NB4 (cell line): Measurements from ENCODE around the gene RTCA.

ENCODE experiments used
- DNase-seq: peaks from one replicate; pipeline ENCODE4 v3.0.0; 2010; ENCODE audit warnings: low read depth
- H3K4me3 ChIP-seq: one replicate; pipeline ENCODE4 v1.5.1; 2011; ENCODE audit warnings: mild to moderate bottlenecking, low read depth, low read length, moderate library complexity
- CTCF ChIP-seq: IDR thresholded peaks from one replicate; pipeline ENCODE4 v1.5.1; 2012; ENCODE audit warnings: low read depth, low read length
- MYC ChIP-seq: IDR thresholded peaks from 2 replicates; pipeline ENCODE4 v1.6.1; 2011; ENCODE audit warnings: low read depth, low read length
- POLR2A ChIP-seq: IDR thresholded peaks from 2 replicates; pipeline ENCODE4 v1.6.1; 2011; ENCODE audit warnings: mild to moderate bottlenecking; ENCODE audit not compliant: insufficient read length; ENCODE audit errors: extremely low read depth
- TF ChIP-seq, protein P1 (sequence below): IDR thresholded peaks from 2 replicates; pipeline ENCODE4 v1.6.1; 2011; ENCODE audit warnings: low read depth, low read length

The RTCA gene

GRCh38 chr1:100267284-100267683 is 1.3 kb downstream of the RTCA start:
- no peak for DNase-seq
- H3K4me3 ChIP-seq, result peak overlapping the region; percentile 86
- no peak for TF ChIP-seq POLR2A
- no peak for TF ChIP-seq MYC
- TF ChIP-seq, protein P1, sequence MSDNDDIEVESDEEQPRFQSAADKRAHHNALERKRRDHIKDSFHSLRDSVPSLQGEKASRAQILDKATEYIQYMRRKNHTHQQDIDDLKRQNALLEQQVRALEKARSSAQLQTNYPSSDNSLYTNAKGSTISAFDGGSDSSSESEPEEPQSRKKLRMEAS, result no peak
- no peak for TF ChIP-seq CTCF

- H3K4me3 ChIP-seq, result peak overlapping the region; percentile 86
- no peak for DNase-seq
- TF ChIP-seq CTCF (no peak), POLR2A (no peak), MYC (no peak)
- TF ChIP-seq, protein P1, result no peak
Observed at GRCh38 chr1:100268202-100268601, 2.2 kb downstream of the RTCA start.

DNA sequence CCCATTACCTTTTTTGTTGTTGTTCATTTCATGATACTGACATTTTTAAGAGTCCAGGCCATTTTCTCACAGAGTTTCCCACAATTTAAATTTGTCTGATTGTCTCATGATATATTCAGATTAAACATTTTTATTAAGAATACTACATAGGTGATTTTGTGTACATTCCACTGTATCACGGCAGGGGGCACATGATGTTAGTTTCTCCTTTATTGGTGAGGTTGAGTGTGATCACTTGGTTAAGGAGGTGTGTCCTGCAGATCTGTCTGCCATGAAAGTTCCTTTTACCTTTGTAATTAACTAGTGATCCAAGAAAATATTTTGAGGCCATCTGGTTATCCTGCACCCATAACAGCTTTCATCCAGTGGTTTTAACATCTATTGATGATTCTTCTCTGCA is 11.8 kb downstream of the RTCA start:
- TF ChIP-seq, protein P1, result no peak
- no peak for TF ChIP-seq CTCF
- TF ChIP-seq MYC, result no peak
- TF ChIP-seq POLR2A, result no peak
- DNase-seq, result no peak
- no peak overlapping the region for H3K4me3 ChIP-seq

DNA sequence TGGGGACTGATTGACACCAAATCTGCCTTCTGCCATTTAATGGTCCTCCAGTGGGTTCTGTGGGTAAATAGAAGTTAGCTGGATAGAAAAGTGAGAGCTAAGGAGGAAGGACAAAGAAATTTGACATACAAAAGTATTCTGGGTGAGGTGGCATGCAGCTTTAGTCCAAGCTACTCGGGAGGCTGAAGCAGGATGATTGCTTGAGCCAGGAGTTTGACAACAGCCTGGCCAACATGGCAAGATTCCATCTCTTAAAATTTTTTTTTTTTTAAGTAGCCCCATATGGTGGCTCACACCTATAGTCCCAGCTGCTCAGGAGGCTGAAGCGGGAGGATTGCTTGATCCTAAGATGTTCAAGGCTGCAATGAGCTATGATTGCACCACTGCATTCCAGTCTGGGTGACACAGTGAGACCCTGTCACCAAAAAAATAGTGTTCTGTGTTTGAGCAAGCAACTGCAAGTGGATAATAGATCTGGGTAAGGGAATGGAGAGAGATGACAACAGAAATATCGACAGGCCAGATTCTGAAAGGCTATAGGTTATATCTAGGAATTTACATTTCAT is 13.4 kb downstream of the RTCA start:
- TF ChIP-seq MYC, result no peak
- no peak overlapping the region for H3K4me3 ChIP-seq
- no peak for DNase-seq

GRCh38 chr1:100279954-100280682 is 14.1 kb downstream of the RTCA start:
- H3K4me3 ChIP-seq, result no peak overlapping the region
- no peak for DNase-seq
- TF ChIP-seq MYC (no peak), POLR2A (no peak), CTCF (no peak)
- TF ChIP-seq, protein P1, result no peak

- DNase-seq, result no peak
- no peak overlapping the region for H3K4me3 ChIP-seq
- TF ChIP-seq POLR2A, result no peak
- no peak for TF ChIP-seq MYC
- TF ChIP-seq, protein P1, result no peak
- TF ChIP-seq CTCF, result no peak
Observed at GRCh38 chr1:100284591-100284990, 18.6 kb downstream of the RTCA start.
